Measurements from ENCODE around the gene TMEFF2.
A peak's percentile ranks its signal among the peaks of the same experiment; 100 is the strongest.
"Not testable (repeated sequence)": the region's sequence is repeated elsewhere in the genome, so short reads cannot be mapped to it uniquely, and the experiment has no call there.

The TMEFF2 gene

DNA sequence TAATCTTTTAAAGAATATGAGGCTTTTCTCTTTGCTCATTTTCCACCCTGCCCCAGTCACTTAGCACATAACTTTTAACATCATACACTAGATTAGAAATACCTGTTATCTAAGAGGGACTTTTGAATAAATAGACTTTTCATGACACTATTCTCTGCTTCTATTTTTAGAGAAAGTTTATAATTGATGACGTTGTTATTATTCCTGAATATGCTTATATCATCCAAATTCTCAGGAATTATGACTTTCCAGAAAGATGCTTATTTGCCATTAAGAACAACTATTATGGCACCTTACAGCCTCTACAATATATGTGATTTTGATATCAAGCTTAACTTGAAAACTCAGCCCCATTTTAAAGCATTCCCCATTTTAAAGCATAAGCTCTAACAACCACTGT is 11.4 kb downstream of the TMEFF2 start:
- DNase-seq (ENCODE audit: low read depth), result no peak

GRCh38 chr2:192166946-192167345 is 27.8 kb downstream of the TMEFF2 start:
- DNase-seq (ENCODE audit: low read depth), result no peak

- DNase-seq (ENCODE audit: low read depth), result no peak
Measured at GRCh38 chr2:192165842-192166241, 28.9 kb downstream of the TMEFF2 start.

DNA sequence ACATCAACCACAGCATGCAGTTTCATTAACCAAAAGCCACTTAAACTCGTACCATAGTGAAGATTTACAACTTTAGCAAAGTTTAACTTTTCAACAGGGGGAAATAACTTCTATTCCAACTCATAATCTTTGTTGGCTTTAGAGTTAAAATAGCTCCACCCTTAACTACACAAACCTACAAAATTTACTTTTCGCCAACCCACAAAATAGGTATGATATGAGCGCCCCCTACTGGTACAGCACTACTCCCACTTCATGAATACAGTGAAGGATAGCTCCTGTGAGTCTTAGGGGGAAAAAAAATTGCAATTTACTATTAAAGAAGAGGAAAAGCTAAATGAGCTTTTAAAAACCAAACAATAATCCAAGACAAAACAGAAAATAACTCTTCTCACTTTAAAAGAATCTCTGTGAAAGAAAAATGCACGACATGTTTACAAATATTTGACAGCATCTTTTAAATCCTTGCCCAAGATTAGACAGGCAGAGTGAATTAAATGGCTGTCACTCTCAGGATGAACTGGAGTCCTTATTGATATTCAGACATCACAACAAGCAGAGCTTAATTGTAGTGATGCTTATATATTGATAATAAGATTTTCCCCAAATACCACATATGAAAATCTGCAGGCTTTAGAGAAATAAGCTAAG is 32.2 kb downstream of the TMEFF2 start:
- DNase-seq (ENCODE audit: low read depth), result peak; percentile 3

GRCh38 chr2:192161656-192162290 is 33.0 kb downstream of the TMEFF2 start:
- no peak for DNase-seq (ENCODE audit: low read depth)

GRCh38 chr2:192159736-192160135 is 35.0 kb downstream of the TMEFF2 start:
- DNase-seq (ENCODE audit: low read depth), result no peak

- DNase-seq (ENCODE audit: low read depth), result no peak
Measured at GRCh38 chr2:192159208-192159607, 35.5 kb downstream of the TMEFF2 start.

DNA sequence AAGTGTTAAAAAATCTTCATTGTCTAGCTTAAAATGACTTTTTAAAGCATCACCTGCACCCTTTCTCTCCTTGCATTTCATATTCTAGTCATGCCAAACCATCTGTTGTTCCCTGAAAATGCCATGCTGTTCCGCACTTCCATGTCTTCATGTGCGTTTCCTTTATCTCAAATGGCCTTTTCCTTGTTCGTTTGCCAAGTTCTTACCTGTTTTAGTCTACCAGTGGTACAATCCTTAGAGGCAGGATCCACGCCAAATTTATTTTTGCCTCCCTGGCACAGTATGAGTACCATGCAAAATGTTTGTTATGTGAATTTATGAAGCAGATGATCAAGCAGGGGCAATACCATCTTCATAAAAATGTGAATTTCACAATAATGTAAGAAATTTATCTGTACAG is 37.0 kb downstream of the TMEFF2 start:
- DNase-seq (ENCODE audit: low read depth), result no peak

DNA sequence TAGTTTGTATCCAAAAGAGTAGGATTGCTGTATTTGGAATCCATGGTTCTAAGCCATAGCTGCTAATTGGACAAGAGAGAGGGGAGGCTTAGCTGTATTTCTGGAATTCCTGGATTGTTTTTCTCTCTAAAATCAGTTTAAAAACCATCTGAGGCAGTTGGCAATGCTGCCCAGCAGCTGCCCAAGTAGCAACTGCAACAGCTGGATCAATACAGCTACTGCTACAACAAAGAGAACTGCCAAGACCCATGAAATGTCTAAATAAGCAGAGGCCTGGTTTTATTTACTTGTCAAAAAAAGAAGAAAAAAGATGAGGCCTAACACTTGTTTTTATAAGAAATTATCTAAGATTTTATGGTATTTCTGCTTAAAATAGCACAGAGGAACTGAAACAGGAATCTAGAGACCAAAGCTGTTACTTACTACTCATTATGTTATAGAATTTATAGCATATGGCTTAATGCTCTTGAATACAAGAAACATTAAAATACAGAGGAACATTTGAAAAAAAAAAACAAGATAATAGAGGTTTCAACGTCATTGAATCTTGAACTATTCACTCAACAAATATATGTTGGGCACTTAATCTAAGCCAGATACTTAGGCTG is 39.1 kb downstream of the TMEFF2 start:
- DNase-seq (ENCODE audit: low read depth), result no peak

DNA sequence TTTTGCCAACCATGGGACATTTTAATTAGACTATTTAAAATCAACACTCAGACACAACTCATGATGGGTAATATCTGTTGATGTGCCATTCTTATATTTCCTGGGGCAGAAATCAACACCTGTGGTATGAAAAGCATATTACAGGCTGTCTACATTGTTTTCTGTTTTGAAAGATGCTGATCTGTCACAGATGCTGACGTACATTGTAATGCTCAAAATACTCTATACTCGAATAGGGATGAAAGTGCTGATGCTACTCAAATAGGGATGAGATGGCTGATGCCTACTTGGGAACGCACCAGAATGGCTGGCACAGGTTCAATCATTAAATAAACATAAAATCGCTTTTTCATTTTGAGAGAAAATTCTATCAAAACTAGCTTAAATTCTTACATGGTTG is 41.2 kb downstream of the TMEFF2 start:
- no peak for DNase-seq (ENCODE audit: low read depth)

GRCh38 chr2:192151853-192152252 is 42.9 kb downstream of the TMEFF2 start:
- DNase-seq (ENCODE audit: low read depth), result no peak

- DNase-seq (ENCODE audit: low read depth), result no peak
Measured at GRCh38 chr2:192150166-192150565, 44.6 kb downstream of the TMEFF2 start.

DNA sequence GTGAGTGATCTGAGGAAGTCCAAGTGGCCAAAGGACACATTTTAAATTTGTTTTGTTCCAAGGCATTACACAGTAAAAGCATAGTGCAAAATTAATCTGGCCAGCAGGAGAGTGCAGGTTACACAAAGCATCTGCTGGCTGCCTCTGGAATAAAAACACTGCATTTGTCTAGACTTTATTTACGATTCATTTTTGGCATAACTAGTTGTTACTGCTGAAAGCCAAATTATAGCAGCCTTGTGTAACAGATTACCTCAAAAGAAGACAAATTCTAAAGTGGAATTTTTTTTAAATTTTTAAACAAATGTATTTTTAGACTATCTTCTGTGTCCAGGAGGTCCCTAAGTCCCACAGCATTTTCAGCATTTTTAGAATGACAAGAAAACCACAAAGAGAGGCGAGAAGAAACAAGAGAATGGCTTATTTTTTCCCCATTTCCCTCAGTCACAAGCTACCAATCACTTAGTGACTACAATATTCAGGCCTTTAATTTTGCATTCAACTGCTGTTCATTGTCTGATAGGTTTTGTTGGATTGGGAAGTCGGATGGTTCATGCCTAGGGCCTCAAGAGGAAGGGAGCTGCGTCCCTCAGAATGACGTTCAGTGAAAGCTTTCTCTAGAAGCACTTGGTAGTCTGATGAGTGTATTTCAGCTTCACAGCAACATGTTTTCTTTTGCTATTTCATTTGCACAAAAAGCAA is 46.0 kb downstream of the TMEFF2 start:
- no peak for DNase-seq (ENCODE audit: low read depth)

DNA sequence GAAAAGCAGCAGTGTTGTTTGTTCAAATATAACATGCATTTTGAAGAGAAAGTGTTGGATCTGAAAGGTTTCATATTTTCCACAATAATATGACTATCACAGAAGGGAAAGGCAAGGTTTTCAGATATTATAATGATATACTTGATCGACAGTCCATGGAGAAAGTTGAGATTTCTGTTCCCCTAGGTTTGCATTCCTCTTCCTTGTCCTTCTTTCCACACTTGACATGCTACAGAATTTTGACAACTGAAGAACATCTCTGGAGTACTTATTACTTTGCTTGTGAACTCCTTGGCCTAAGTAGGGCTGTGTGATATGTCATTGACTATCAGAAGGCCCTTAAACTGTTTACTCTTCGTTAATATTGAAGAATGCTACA is 46.5 kb downstream of the TMEFF2 start:
- DNase-seq (ENCODE audit: low read depth), result no peak

- DNase-seq (ENCODE audit: low read depth), result no peak
Measured at GRCh38 chr2:192146069-192147015, 48.4 kb downstream of the TMEFF2 start.

DNA sequence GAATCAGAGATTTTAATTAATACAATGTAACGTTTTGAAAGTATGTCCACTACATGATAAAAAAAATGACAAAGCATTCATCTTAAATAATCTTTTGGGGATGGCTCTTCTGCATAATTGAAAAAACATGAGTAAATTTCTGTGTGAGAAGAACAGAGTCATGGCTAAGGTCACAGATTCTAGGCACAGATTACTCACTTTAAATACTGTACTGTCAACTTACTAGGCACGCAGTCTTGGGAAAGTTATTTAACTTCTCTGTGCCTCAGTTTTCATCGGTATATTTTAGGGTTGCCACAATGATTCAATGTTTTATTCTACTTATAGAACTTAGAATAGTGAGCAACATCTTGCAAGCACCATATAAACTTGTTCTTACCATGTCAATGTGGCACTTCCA is 49.2 kb downstream of the TMEFF2 start:
- no peak for DNase-seq (ENCODE audit: low read depth)

- no peak for DNase-seq (ENCODE audit: low read depth)
Measured at GRCh38 chr2:192140236-192140839, 54.4 kb downstream of the TMEFF2 start.

DNA sequence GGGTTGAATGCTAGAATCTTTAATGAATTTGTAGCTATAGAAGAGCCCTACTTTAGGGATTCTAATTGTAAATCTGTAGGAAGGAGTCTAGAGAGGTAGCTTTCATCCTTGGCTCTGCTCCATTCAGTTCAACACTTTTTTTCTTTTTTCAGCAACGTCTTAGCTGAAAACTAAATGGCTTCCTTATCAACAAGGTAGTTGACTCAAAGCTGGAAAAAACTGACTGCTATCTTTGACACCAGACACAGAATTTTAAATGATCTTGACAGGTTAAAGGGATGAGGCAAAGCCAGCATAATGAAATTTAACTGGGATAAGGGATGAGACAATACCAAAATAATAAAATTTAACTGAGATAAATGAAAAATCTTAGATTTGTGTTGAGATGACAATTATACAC is 54.9 kb downstream of the TMEFF2 start:
- DNase-seq (ENCODE audit: low read depth), result no peak

- DNase-seq (ENCODE audit: low read depth), result no peak
Measured at GRCh38 chr2:192137451-192137850, 57.3 kb downstream of the TMEFF2 start.

DNA sequence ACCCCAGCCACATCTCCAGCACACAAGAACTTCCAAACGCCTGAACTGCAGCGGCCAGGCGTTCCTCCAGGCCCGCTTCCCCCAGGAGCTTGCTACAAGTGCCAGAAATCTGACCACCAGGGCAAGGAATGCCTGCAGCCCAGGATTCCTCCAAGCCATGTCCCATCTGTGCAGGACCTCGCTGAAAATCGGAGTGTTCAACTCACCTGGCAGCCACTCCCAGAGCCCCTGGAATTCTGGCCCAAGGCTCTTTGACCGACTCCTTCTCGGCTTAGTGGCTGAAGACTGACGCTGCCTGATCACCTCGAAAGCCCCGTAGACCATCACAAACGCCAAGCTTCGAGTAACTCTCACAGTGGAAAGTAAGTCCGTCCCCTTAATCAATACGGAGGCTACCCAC is 62.1 kb downstream of the TMEFF2 start:
- DNase-seq (ENCODE audit: low read depth), result not testable (repeated sequence)

- not testable (repeated sequence) for DNase-seq (ENCODE audit: low read depth)
Measured at GRCh38 chr2:192130312-192130711, 64.4 kb downstream of the TMEFF2 start.

DNA sequence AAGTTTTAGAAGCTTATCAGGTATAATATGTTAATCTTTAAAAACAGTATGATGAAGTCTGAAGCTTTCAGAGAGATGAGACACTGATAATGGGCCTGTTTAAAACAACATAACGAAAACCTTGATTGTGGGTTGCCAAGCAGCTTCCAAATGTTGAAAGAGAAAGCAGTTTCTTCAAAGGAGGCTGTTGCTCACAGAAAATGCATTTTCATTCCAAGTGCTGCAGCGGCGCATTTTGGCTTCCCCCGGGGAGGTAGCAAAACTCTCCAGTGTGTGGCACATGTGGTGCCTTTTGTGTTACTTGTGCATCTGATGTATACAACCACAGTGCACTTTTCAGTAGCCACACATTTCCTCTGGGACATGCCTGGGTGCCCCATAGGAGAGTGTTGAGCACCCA is 66.1 kb downstream of the TMEFF2 start:
- no peak for DNase-seq (ENCODE audit: low read depth)

Data from T-helper 22 cell (primary cell).